NCI-H1694 treated with DMSO at 0.1 percent for 48 hours (cell line): ENCODE results near the gene CDH4.
"Not testable (repeated sequence)": the region's sequence is repeated elsewhere in the genome, so short reads cannot be mapped to it uniquely, and the experiment has no call there.

Source experiments
- DNase-seq: peaks from one replicate; lab custom pipeline; 2025; lab: John Stamatoyannopoulos, UW

Gene CDH4

GRCh38 chr20:61944967-61945366 lies 692.9 kb downstream of the CDH4 start:
- DNase-seq: not testable (repeated sequence)

GRCh38 chr20:61945495-61945894 lies 693.4 kb downstream of the CDH4 start:
- DNase-seq: not testable (repeated sequence)

GRCh38 chr20:61948056-61948455 lies 696.0 kb downstream of the CDH4 start:
- DNase-seq: not testable (repeated sequence)

GRCh38 chr20:61948586-61949362 lies 696.7 kb downstream of the CDH4 start:
- DNase-seq: no peak

- DNase-seq: no peak
Measured at GRCh38 chr20:61949363-61949713, 697.3 kb downstream of the CDH4 start.

- DNase-seq: no peak
Measured at GRCh38 chr20:61949714-61950640, 697.9 kb downstream of the CDH4 start.

GRCh38 chr20:61950641-61951071 lies 698.6 kb downstream of the CDH4 start:
- DNase-seq: no peak

GRCh38 chr20:61951695-61952533 lies 699.9 kb downstream of the CDH4 start:
- DNase-seq: no peak

GRCh38 chr20:61953037-61954021 lies 701.3 kb downstream of the CDH4 start:
- DNase-seq: no peak

- no peak for DNase-seq
Measured at GRCh38 chr20:61954276-61955021, 702.4 kb downstream of the CDH4 start.

GRCh38 chr20:61955668-61956395 lies 703.8 kb downstream of the CDH4 start:
- DNase-seq: no peak

- DNase-seq: no peak
Measured at GRCh38 chr20:61956396-61957342, 704.6 kb downstream of the CDH4 start.

- DNase-seq: no peak
Measured at GRCh38 chr20:61957961-61958715, 706.1 kb downstream of the CDH4 start.

GRCh38 chr20:61958773-61959700 lies 707.0 kb downstream of the CDH4 start:
- DNase-seq: no peak

GRCh38 chr20:61960836-61961235 lies 708.8 kb downstream of the CDH4 start:
- DNase-seq: no peak

GRCh38 chr20:61963149-61963548 lies 711.1 kb downstream of the CDH4 start:
- no peak for DNase-seq
